ENCODE measurements around the gene TTC7B.

The TTC7B gene

GRCh38 chr14:90674043-90674670 lies 142.1 kb downstream of the TTC7B start:
- no peak for DNase-seq (ENCODE audit: low read depth)

- no peak for DNase-seq (ENCODE audit: low read depth)
Observed at GRCh38 chr14:90671382-90672234, 144.6 kb downstream of the TTC7B start.

- DNase-seq (ENCODE audit: low read depth), result no peak
Observed at GRCh38 chr14:90669731-90670130, 146.5 kb downstream of the TTC7B start.

- peak; percentile 33 for DNase-seq (ENCODE audit: low read depth)
Observed at GRCh38 chr14:90666571-90666970, 149.7 kb downstream of the TTC7B start.

- no peak for DNase-seq (ENCODE audit: low read depth)
Observed at GRCh38 chr14:90665321-90666000, 150.8 kb downstream of the TTC7B start.

GRCh38 chr14:90664911-90665310 lies 151.3 kb downstream of the TTC7B start:
- DNase-seq (ENCODE audit: low read depth), result no peak

GRCh38 chr14:90663680-90664079 lies 152.6 kb downstream of the TTC7B start:
- DNase-seq (ENCODE audit: low read depth), result no peak

- DNase-seq (ENCODE audit: low read depth), result no peak
Observed at GRCh38 chr14:90663140-90663539, 153.1 kb downstream of the TTC7B start.

GRCh38 chr14:90661866-90662265 lies 154.4 kb downstream of the TTC7B start:
- peak; percentile 22 for DNase-seq (ENCODE audit: low read depth)

- DNase-seq (ENCODE audit: low read depth), result no peak
Observed at GRCh38 chr14:90660865-90661570, 155.2 kb downstream of the TTC7B start.

- DNase-seq (ENCODE audit: low read depth), result no peak
Observed at GRCh38 chr14:90659156-90659555, 157.1 kb downstream of the TTC7B start.

GRCh38 chr14:90658541-90658967 lies 157.7 kb downstream of the TTC7B start:
- DNase-seq (ENCODE audit: low read depth), result peak; percentile 77

GRCh38 chr14:90656973-90657372 lies 159.3 kb downstream of the TTC7B start:
- no peak for DNase-seq (ENCODE audit: low read depth)

- DNase-seq (ENCODE audit: low read depth), result no peak
Observed at GRCh38 chr14:90655829-90656228, 160.4 kb downstream of the TTC7B start.

GRCh38 chr14:90654831-90655276 lies 161.4 kb downstream of the TTC7B start:
- peak; percentile 20 for DNase-seq (ENCODE audit: low read depth)

- no peak for DNase-seq (ENCODE audit: low read depth)
Observed at GRCh38 chr14:90652626-90653025, 163.6 kb downstream of the TTC7B start.

- DNase-seq (ENCODE audit: low read depth), result no peak
Observed at GRCh38 chr14:90651976-90652560, 164.2 kb downstream of the TTC7B start.

- DNase-seq (ENCODE audit: low read depth), result no peak
Observed at GRCh38 chr14:90651271-90651804, 164.9 kb downstream of the TTC7B start.

GRCh38 chr14:90649557-90650135 lies 166.6 kb downstream of the TTC7B start:
- no peak for DNase-seq (ENCODE audit: low read depth)

GRCh38 chr14:90649083-90649482 lies 167.1 kb downstream of the TTC7B start:
- peak; percentile 67 for DNase-seq (ENCODE audit: low read depth)

- DNase-seq (ENCODE audit: low read depth), result no peak
Observed at GRCh38 chr14:90648421-90648820, 167.8 kb downstream of the TTC7B start.

Measured in EH (cell line).